K562 (cell line): Measurements from ENCODE around the gene MTRFR. TPM values are rescaled to one million over a fixed set of nuclear protein-coding genes. Genes with fewer than 3 reads are reported as not detected.

Experiments
- ARNT ChIP-seq, 2 experiments: fragments of 450-650 bp; IDR thresholded peaks; 2 replicates each; pipeline ENCODE4 v1.6.1; 2016; ENCODE audit warnings: mild to moderate bottlenecking in 1 of 2
- HDAC1 ChIP-seq, 2 experiments: fragments of 450-650 bp; IDR thresholded peaks; 2 replicates each; pipeline ENCODE4 v1.6.1; 2016 to 2017; ENCODE audit warnings: inconsistent platforms in 1 of 2, mild to moderate bottlenecking in 1 of 2, moderate library complexity in 1 of 2
- HIVEP1 ChIP-seq: fragments of 250-450 bp; sonication (Bioruptor Pico); IDR thresholded peaks from 2 replicates; pipeline ENCODE4 v1.4.0; 2020; ENCODE audit warnings: mild to moderate bottlenecking
- KDM5B ChIP-seq: fragments of 200-600 bp; sonication (generic); IDR thresholded peaks from 2 replicates; pipeline ENCODE4 v1.6.1; 2012; ENCODE audit warnings: low read depth, mild to moderate bottlenecking, moderate library complexity, low read length, control low read depth, inconsistent platforms; ENCODE audit not compliant: insufficient replicate concordance
- KLF13 ChIP-seq: fragments of 450-650 bp; IDR thresholded peaks from 2 replicates; pipeline ENCODE4 v1.6.1; 2016; ENCODE audit warnings: missing genetic modification characterization, low read depth, mild to moderate bottlenecking, missing compliant biosample characterization, moderate library complexity, borderline replicate concordance
- MXI1 ChIP-seq: IDR thresholded peaks from 2 replicates; pipeline ENCODE4 v1.6.1; 2011; ENCODE audit warnings: low read depth, mild to moderate bottlenecking, improper control_type of control experiment, low read length
- PHTF2 ChIP-seq: fragments of 250-450 bp; sonication (Bioruptor Pico); IDR thresholded peaks from 2 replicates; pipeline ENCODE4 v1.5.0; 2021; ENCODE audit warnings: mild to moderate bottlenecking
- RB1 ChIP-seq: fragments of 450-650 bp; IDR thresholded peaks from 2 replicates; pipeline ENCODE4 v1.6.1; 2017; ENCODE audit warnings: low read depth, mild to moderate bottlenecking
- RBM14 ChIP-seq: fragments of 200-400 bp; formaldehyde crosslinking; IDR thresholded peaks from 2 replicates; pipeline ENCODE4 v1.6.1; 2018; ENCODE audit warnings: low read depth, mild to moderate bottlenecking, low read length, moderate library complexity, borderline replicate concordance; ENCODE audit not compliant: insufficient read depth
- SP1 ChIP-seq: sonication (generic); formaldehyde crosslinking; IDR thresholded peaks from 2 replicates; pipeline ENCODE4 v1.8.1; 2022; ENCODE audit warnings: mild to moderate bottlenecking, missing genetic modification reagents
- STAT6 ChIP-seq: sonication (generic); formaldehyde crosslinking; IDR thresholded peaks from 2 replicates; pipeline ENCODE4 v1.8.1; 2023; ENCODE audit warnings: mild to moderate bottlenecking, missing genetic modification reagents
- THAP12 ChIP-seq: fragments of 250-450 bp; sonication (Bioruptor Pico); IDR thresholded peaks from 2 replicates; pipeline ENCODE4 v1.9.0; 2021; ENCODE audit warnings: mild to moderate bottlenecking, inconsistent platforms
- YY1 ChIP-seq, 3 experiments: IDR thresholded peaks; 2 replicates each; pipeline ENCODE4 v1.6.1; 2011; ENCODE audit warnings: low read length in 2 of 3, mild to moderate bottlenecking in 2 of 3, moderate library complexity in 2 of 3, borderline replicate concordance in 1 of 3, control low read depth in 1 of 3, low read depth in 1 of 3; ENCODE audit not compliant: insufficient read depth in 3 of 3, insufficient replicate concordance in 2 of 3, control insufficient read depth in 1 of 3, insufficient read length in 1 of 3; ENCODE audit errors: extremely low read depth in 1 of 3
- ZFX ChIP-seq: sonication (generic); formaldehyde crosslinking; IDR thresholded peaks from 2 replicates; pipeline ENCODE4 v1.8.0; 2022; ENCODE audit warnings: mild to moderate bottlenecking, missing genetic modification reagents, moderate library complexity
- ZNF589 ChIP-seq: fragments of 200-800 bp; sonication (Bioruptor generic); IDR thresholded peaks from 2 replicates; pipeline ENCODE4 v1.6.1; 2016; ENCODE audit warnings: low read depth, missing genetic modification characterization, missing compliant biosample characterization
- ZNF639 ChIP-seq, 2 experiments: fragments of 200-800 bp in 1 of 2; sonication (Bioruptor generic) in 1 of 2; sonication (generic) in 1 of 2; formaldehyde crosslinking in 1 of 2; IDR thresholded peaks in 1 of 2; conservative IDR thresholded peaks in 1 of 2; 2 replicates each; pipeline versions ENCODE4 v1.5.0 to v1.6.1; 2016 to 2020; ENCODE audit warnings: missing compliant biosample characterization in 1 of 2, missing genetic modification characterization in 1 of 2, missing genetic modification reagents in 1 of 2
- polyA plus RNA-seq, 8 experiments: library from polyadenylated mRNA; depleted of rRNA in 4 of 8; stranded (reverse) in 5 of 8; unstranded in 3 of 8; fragments of >200 nt; fragmentation: Nextera tagmentation in 2 of 8; fragmentation: Illumina TruSeq in 1 of 8; extraction: Ambion mirVana in 2 of 8; extraction: Trizol in 1 of 8; gene quantifications; 2 replicates each; pipeline versions ENCODE4 v1.2.1 to v1.2.3, GENCODE V29; 2011 to 2014; ENCODE audit warnings: inconsistent platforms in 1 of 8, missing spikeins in 1 of 8
- total RNA-seq, 7 experiments: library from RNA; depleted of rRNA in 6 of 7; stranded (reverse); fragments of >200 nt in 6 of 7; fragmentation: Illumina TruSeq in 2 of 7; extraction: Trizol in 2 of 7; gene quantifications; 2 replicates each; pipeline versions ENCODE4 v1.2.1 to v1.2.3, GENCODE V29; 2011 to 2021; ENCODE audit warnings: low replicate concordance in 1 of 7
- TF ChIP-seq, protein P1 (sequence below), 3 experiments: IDR thresholded peaks in 2 of 3; conservative IDR thresholded peaks in 1 of 3; 2 replicates each; pipeline ENCODE4 v1.5.1; 2011 to 2012; ENCODE audit warnings: low read length in 3 of 3, mild to moderate bottlenecking in 3 of 3, control low read depth in 2 of 3, improper control_type of control experiment in 1 of 3, inconsistent platforms in 1 of 3, low read depth in 1 of 3, mixed read lengths in 1 of 3, moderate library complexity in 1 of 3; ENCODE audit not compliant: insufficient read depth in 2 of 3

Gene MTRFR
- total and polyA plus RNA-seq, 9 of the 15 experiments (the other 6 are each of a cell fraction or from before 2014, with no cell fraction given): 16.7 to 55.6 (median 34.7) TPM

DNA sequence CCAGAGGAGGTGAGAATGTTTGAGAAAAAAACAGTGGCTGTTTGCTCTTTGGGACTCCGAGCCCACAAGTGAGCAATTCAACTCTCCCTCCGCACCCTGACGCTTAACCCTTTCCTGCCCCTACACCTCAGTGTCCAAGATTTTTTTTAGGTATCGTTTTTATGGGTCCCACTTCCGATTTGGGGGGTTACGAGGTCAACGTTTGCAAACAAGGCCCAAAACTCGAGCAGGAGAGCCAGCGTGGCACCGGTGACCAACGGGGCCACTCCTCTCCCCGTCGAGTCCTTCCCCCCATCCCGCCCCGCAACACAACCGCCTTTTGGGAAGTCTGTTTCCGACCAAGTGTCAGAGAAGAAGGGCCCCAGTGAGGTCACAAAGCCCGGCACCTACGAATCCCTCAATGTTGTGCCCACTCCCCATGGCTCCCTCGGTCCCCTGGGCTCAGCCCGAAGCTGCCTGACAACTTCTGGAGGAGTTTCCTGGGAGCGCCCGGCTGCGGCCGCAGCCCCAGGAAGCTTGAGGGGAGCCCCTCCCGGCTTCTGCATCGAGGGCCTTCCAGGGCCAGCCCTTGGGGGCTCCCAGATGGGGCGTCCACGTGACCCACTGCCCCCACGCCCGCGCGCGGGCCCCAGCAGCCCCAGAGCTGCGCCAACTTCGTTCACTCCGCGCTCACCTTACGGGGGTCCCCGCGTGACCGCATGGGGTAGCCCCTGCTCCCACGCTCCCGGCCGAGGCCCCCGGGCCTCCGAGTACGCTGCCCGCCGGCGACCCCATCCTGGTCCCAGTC, 37.2 kb downstream of the MTRFR start (continued):
- TF ChIP-seq YY1 (IDR thresholded peaks at IDR 0.05; ENCODE audit: borderline replicate concordance in 1 of 3, control insufficient read depth in 1 of 3, extremely low read depth in 1 of 3, insufficient read depth in 3 of 3, insufficient read length in 1 of 3, insufficient replicate concordance in 2 of 3, low read depth in 1 of 3, low read length in 2 of 3) (peak in 1 of 3 experiments; percentile 11), RB1 (no peak), ZNF589 (CRISPR knock-in tag) (no peak), KLF13 (tag) (no peak), MXI1 (no peak), ARNT (IDR thresholded peaks at IDR 0.05) (no peak), THAP12 (CRISPR knock-in tag) (no peak), ZFX (peak; percentile 55), SP1 (CRISPR knock-in tag) (no peak), HDAC1 (IDR thresholded peaks at IDR 0.05) (no peak), RBM14 (no peak), KDM5B (peak; percentile 36), HIVEP1 (CRISPR knock-in tag) (no peak), ZNF639 (CRISPR knock-in tag; conservative IDR thresholded peaks at IDR 0.05 in 1 of 2, IDR thresholded peaks at IDR 0.05 in 1 of 2) (no peak), STAT6 (no peak), PHTF2 (CRISPR knock-in tag) (no peak)
- TF ChIP-seq, protein P1, sequence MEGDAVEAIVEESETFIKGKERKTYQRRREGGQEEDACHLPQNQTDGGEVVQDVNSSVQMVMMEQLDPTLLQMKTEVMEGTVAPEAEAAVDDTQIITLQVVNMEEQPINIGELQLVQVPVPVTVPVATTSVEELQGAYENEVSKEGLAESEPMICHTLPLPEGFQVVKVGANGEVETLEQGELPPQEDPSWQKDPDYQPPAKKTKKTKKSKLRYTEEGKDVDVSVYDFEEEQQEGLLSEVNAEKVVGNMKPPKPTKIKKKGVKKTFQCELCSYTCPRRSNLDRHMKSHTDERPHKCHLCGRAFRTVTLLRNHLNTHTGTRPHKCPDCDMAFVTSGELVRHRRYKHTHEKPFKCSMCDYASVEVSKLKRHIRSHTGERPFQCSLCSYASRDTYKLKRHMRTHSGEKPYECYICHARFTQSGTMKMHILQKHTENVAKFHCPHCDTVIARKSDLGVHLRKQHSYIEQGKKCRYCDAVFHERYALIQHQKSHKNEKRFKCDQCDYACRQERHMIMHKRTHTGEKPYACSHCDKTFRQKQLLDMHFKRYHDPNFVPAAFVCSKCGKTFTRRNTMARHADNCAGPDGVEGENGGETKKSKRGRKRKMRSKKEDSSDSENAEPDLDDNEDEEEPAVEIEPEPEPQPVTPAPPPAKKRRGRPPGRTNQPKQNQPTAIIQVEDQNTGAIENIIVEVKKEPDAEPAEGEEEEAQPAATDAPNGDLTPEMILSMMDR (IDR thresholded peaks at IDR 0.05 in 2 of 3, conservative IDR thresholded peaks at IDR 0.05 in 1 of 3; ENCODE audit: insufficient read depth in 2 of 3, low read depth in 1 of 3, low read length in 3 of 3): 0 out of 6 replicates have a peak, but pooled peaks of 2 of the 3 experiments have one; percentile 1 to 5
